ENCODE results near the gene DBNDD1. TPM values are rescaled to one million over a fixed set of nuclear protein-coding genes. Genes with fewer than 3 reads are reported as not detected.

DBNDD1 gene
- total RNA-seq, 4 donors from 2014 or later = 1.4 to 5.0 (median 3.5) TPM; not detected in 1

- DNase-seq (ENCODE audit: low spot score) = no peak
- ATAC-seq (ENCODE audit: low FRiP score) = no peak
- no peak for TF ChIP-seq CTCF (IDR thresholded peaks at IDR 0.05)
These were observed 13.1 kb downstream of the DBNDD1 start for GRCh38 chr16:90005956-90006663.

- TF ChIP-seq CTCF (IDR thresholded peaks at IDR 0.05) = no peak
- DNase-seq (ENCODE audit: low spot score) = no peak
- ATAC-seq (ENCODE audit: low FRiP score) = no peak
These were observed 14.7 kb downstream of the DBNDD1 start for GRCh38 chr16:90004577-90004976.

GRCh38 chr16:90002759-90003158 lies 16.5 kb downstream of the DBNDD1 start:
- ATAC-seq (ENCODE audit: low FRiP score) = no peak
- no peak for DNase-seq (ENCODE audit: low spot score)
- no peak for TF ChIP-seq CTCF (IDR thresholded peaks at IDR 0.05)

GRCh38 chr16:90001761-90002503 lies 17.3 kb downstream of the DBNDD1 start:
- no peak for TF ChIP-seq CTCF (IDR thresholded peaks at IDR 0.05)
- DNase-seq (ENCODE audit: low spot score) (no peak), ATAC-seq (ENCODE audit: low FRiP score) (no peak)

- no peak for TF ChIP-seq CTCF (IDR thresholded peaks at IDR 0.05)
- no peak for DNase-seq (ENCODE audit: low spot score)
- ATAC-seq (ENCODE audit: low FRiP score) = no peak
These were observed 18.4 kb downstream of the DBNDD1 start for GRCh38 chr16:90000733-90001427.

- no peak for DNase-seq (ENCODE audit: low spot score)
- no peak for ATAC-seq (ENCODE audit: low FRiP score)
- no peak for TF ChIP-seq CTCF (IDR thresholded peaks at IDR 0.05)
These were observed 19.3 kb downstream of the DBNDD1 start for GRCh38 chr16:89999831-90000574.

All from omental fat pad (tissue), 4 donors.